ENCODE data around the gene DHX30.

Gene DHX30

GRCh38 chr3:47890828-47891612, 88.1 kb downstream of the DHX30 start:
- ChIA-PET POLR2A (interaction anchor here (1.3 kb wide), 1 partner anchor 16 kb away, joined by 4 read pairs; no protein-coding TSS in a partner anchor), CTCF (interaction anchor here (0.8 to 1.8 kb wide), 6 partner anchors 10 to 99 kb away, joined by 3 to 7 read pairs (median 4); no protein-coding TSS in a partner anchor)
- DNase-seq (ENCODE audit: low read depth, low spot score) = no peak
- no peak overlapping the region for H3K4me3 ChIP-seq (ENCODE audit: low read depth, low read length)
- TF ChIP-seq CTCF (IDR thresholded peaks at IDR 0.05; ENCODE audit: insufficient read depth, low read length, missing control alignments) = no peak

- DNase-seq (ENCODE audit: low read depth, low spot score) = no peak
- ChIA-PET CTCF (interaction anchor here (0.8 to 1.8 kb wide), 5 partner anchors 9 to 98 kb away, joined by 3 to 7 read pairs (median 4); no protein-coding TSS in a partner anchor), POLR2A (interaction anchor here (1.3 kb wide), 1 partner anchor 16 kb away, joined by 4 read pairs; no protein-coding TSS in a partner anchor)
- no peak for TF ChIP-seq CTCF (IDR thresholded peaks at IDR 0.05; ENCODE audit: insufficient read depth, low read length, missing control alignments)
- no peak overlapping the region for H3K4me3 ChIP-seq (ENCODE audit: low read depth, low read length)
These were observed 88.7 kb downstream of the DHX30 start for GRCh38 chr3:47891613-47892005.

GRCh38 chr3:47892286-47893040, 89.5 kb downstream of the DHX30 start:
- POLR2A ChIA-PET = interaction anchor here (0.6 to 1.3 kb wide), 3 partner anchors 10 to 22 kb away, joined by 3 to 5 read pairs (median 4); no protein-coding TSS in a partner anchor

GRCh38 chr3:47895241-47895640, 92.3 kb downstream of the DHX30 start:
- POLR2A ChIA-PET = no interaction called here

More at GRCh38 chr3:47892286-47893040, 89.5 kb downstream of the DHX30 start:
- DNase-seq (ENCODE audit: low read depth, low spot score) = no peak
- CTCF ChIA-PET = interaction anchor here (0.8 to 1.6 kb wide), 7 partner anchors 12 to 264 kb away, joined by 3 to 7 read pairs (median 4); no protein-coding TSS in a partner anchor
- TF ChIP-seq CTCF (IDR thresholded peaks at IDR 0.05; ENCODE audit: insufficient read depth, low read length, missing control alignments) = no peak
- no peak overlapping the region for H3K4me3 ChIP-seq (ENCODE audit: low read depth, low read length)

GRCh38 chr3:47896736-47897135, 93.8 kb downstream of the DHX30 start:
- DNase-seq (ENCODE audit: low read depth, low spot score) = no peak
- CTCF ChIA-PET = no interaction called here
- TF ChIP-seq CTCF (IDR thresholded peaks at IDR 0.05; ENCODE audit: insufficient read depth, low read length, missing control alignments) = no peak
- POLR2A ChIA-PET = no interaction called here
- no peak overlapping the region for H3K4me3 ChIP-seq (ENCODE audit: low read depth, low read length)

More at GRCh38 chr3:47895241-47895640, 92.3 kb downstream of the DHX30 start:
- H3K4me3 ChIP-seq (ENCODE audit: low read depth, low read length) = no peak overlapping the region
- DNase-seq (ENCODE audit: low read depth, low spot score) = no peak
- CTCF ChIA-PET = interaction anchor here (1.3 kb wide), 1 partner anchor 94 kb away, joined by 3 read pairs; no protein-coding TSS in a partner anchor
- no peak for TF ChIP-seq CTCF (IDR thresholded peaks at IDR 0.05; ENCODE audit: insufficient read depth, low read length, missing control alignments)

- ChIA-PET CTCF (no interaction called here), POLR2A (no interaction called here)
- TF ChIP-seq CTCF (IDR thresholded peaks at IDR 0.05; ENCODE audit: insufficient read depth, low read length, missing control alignments) = no peak
These were observed 95.0 kb downstream of the DHX30 start for GRCh38 chr3:47897954-47898353.

More at GRCh38 chr3:47897954-47898353, 95.0 kb downstream of the DHX30 start:
- H3K4me3 ChIP-seq (ENCODE audit: low read depth, low read length) = no peak overlapping the region
- no peak for DNase-seq (ENCODE audit: low read depth, low spot score)
